ENCODE data around the gene NMBR.
"Not testable (repeated sequence)": the region's sequence is repeated elsewhere in the genome, so short reads cannot be mapped to it uniquely, and the experiment has no call there.

Gene NMBR

GRCh38 chr6:142155091-142155490, 8.2 kb upstream of the NMBR start:
- no peak for DNase-seq (ENCODE audit: low read depth in 2 of 2)

- DNase-seq (ENCODE audit: low read depth in 2 of 2), result no peak
These were observed 7.4 kb upstream of the NMBR start for GRCh38 chr6:142154336-142154735.

GRCh38 chr6:142153196-142153595, 6.3 kb upstream of the NMBR start:
- no peak for DNase-seq (ENCODE audit: low read depth in 2 of 2)

- no peak for DNase-seq (ENCODE audit: low read depth in 2 of 2)
These were observed 5.8 kb upstream of the NMBR start for GRCh38 chr6:142152746-142153145.

- not testable (repeated sequence) for DNase-seq (ENCODE audit: low read depth in 2 of 2)
These were observed 5.4 kb downstream of the NMBR start for GRCh38 chr6:142141531-142141930.

- no peak for DNase-seq (ENCODE audit: low read depth in 2 of 2)
These were observed 8.0 kb downstream of the NMBR start for GRCh38 chr6:142138876-142139275.

GRCh38 chr6:142132625-142133024, 14.3 kb downstream of the NMBR start, which contains the start of gene GJE1:
GJE1 (plus strand) TSS chr6:142132925; CDS start chr6:142133159, 234 bp downstream.
- DNase-seq (ENCODE audit: low read depth in 2 of 2), result no peak

GRCh38 chr6:142130814-142131213, 16.1 kb downstream of the NMBR start:
- no peak for DNase-seq (ENCODE audit: low read depth in 2 of 2)

GRCh38 chr6:142121342-142121741, 25.6 kb downstream of the NMBR start:
- no peak for DNase-seq (ENCODE audit: low read depth in 2 of 2)

- no peak for DNase-seq (ENCODE audit: low read depth in 2 of 2)
These were observed 28.0 kb downstream of the NMBR start for GRCh38 chr6:142118925-142119324.

- no peak for DNase-seq (ENCODE audit: low read depth in 2 of 2)
These were observed 28.6 kb downstream of the NMBR start for GRCh38 chr6:142118328-142118727.

- DNase-seq (ENCODE audit: low read depth in 2 of 2), result no peak
These were observed 29.6 kb downstream of the NMBR start for GRCh38 chr6:142117366-142117765.

- DNase-seq (ENCODE audit: low read depth in 2 of 2), result peak; percentile 11 to 37
These were observed 34.4 kb downstream of the NMBR start for GRCh38 chr6:142112451-142113061.

- DNase-seq (ENCODE audit: low read depth in 2 of 2), result not testable (repeated sequence)
These were observed 36.1 kb downstream of the NMBR start for GRCh38 chr6:142110820-142111219.

- not testable (repeated sequence) for DNase-seq (ENCODE audit: low read depth in 2 of 2)
These were observed 42.1 kb downstream of the NMBR start for GRCh38 chr6:142104820-142105219.

GRCh38 chr6:142088858-142089216, 58.1 kb downstream of the NMBR start:
- no peak for DNase-seq (ENCODE audit: low read depth in 2 of 2)

GRCh38 chr6:142087950-142088857, 58.7 kb downstream of the NMBR start:
- no peak for DNase-seq (ENCODE audit: low read depth in 2 of 2)

- no peak for DNase-seq (ENCODE audit: low read depth in 2 of 2)
These were observed 67.8 kb downstream of the NMBR start for GRCh38 chr6:142079130-142079529.

- no peak for DNase-seq (ENCODE audit: low read depth in 2 of 2)
These were observed 71.3 kb downstream of the NMBR start for GRCh38 chr6:142075516-142076101.

- DNase-seq (ENCODE audit: low read depth in 2 of 2), result no peak
These were observed 72.4 kb downstream of the NMBR start for GRCh38 chr6:142074516-142074915.

GRCh38 chr6:142071981-142072380, 74.9 kb downstream of the NMBR start:
- DNase-seq (ENCODE audit: low read depth in 2 of 2), result no peak

GRCh38 chr6:142068416-142068815, 78.5 kb downstream of the NMBR start:
- no peak for DNase-seq (ENCODE audit: low read depth in 2 of 2)

- not testable (repeated sequence) for DNase-seq (ENCODE audit: low read depth in 2 of 2)
These were observed 84.1 kb downstream of the NMBR start for GRCh38 chr6:142062861-142063260.
